HAP-1 (cell line): ENCODE results near the gene DHX29.

ENCODE experiments used
- DNase-seq, 2 experiments: peaks; one replicate each; pipeline ENCODE4 v3.0.0-alpha.2; 2016 to 2020; ENCODE audit warnings: low spot score in 2 of 2
- H3K27me3 ChIP-seq: fragments of 250-450 bp; sonication (Bioruptor Pico); 2 replicates; pipeline ENCODE4 v1.5.1; 2020; ENCODE audit warnings: low read depth, mild to moderate bottlenecking, moderate library complexity
- H3K36me3 ChIP-seq: fragments of 250-450 bp; sonication (Bioruptor Pico); replicated peaks from 2 replicates; pipeline ENCODE4 v1.5.1; 2020; ENCODE audit warnings: mild to moderate bottlenecking
- H3K4me1 ChIP-seq: fragments of 250-450 bp; sonication (Bioruptor Pico); 2 replicates; pipeline ENCODE4 v1.5.1; 2020; ENCODE audit warnings: mild to moderate bottlenecking
- H3K4me3 ChIP-seq: fragments of 250-450 bp; sonication (Bioruptor Pico); 2 replicates; pipeline ENCODE4 v1.5.1; 2020; ENCODE audit warnings: mild to moderate bottlenecking, moderate library complexity
- H3K9me3 ChIP-seq: fragments of 250-450 bp; sonication (Bioruptor Pico); 2 replicates; pipeline ENCODE4 v1.5.1; 2020; ENCODE audit warnings: mild to moderate bottlenecking, moderate library complexity
- in situ Hi-C: fragments of 300-500 bp; cut with MboI; formaldehyde crosslinking; loops from 3 replicates; pipeline ENCODE4 v1.14.3; 2020; ENCODE audit warnings: low sequenced_read_pairs, inconsistent platforms, mixed read lengths

Gene DHX29, protein sequence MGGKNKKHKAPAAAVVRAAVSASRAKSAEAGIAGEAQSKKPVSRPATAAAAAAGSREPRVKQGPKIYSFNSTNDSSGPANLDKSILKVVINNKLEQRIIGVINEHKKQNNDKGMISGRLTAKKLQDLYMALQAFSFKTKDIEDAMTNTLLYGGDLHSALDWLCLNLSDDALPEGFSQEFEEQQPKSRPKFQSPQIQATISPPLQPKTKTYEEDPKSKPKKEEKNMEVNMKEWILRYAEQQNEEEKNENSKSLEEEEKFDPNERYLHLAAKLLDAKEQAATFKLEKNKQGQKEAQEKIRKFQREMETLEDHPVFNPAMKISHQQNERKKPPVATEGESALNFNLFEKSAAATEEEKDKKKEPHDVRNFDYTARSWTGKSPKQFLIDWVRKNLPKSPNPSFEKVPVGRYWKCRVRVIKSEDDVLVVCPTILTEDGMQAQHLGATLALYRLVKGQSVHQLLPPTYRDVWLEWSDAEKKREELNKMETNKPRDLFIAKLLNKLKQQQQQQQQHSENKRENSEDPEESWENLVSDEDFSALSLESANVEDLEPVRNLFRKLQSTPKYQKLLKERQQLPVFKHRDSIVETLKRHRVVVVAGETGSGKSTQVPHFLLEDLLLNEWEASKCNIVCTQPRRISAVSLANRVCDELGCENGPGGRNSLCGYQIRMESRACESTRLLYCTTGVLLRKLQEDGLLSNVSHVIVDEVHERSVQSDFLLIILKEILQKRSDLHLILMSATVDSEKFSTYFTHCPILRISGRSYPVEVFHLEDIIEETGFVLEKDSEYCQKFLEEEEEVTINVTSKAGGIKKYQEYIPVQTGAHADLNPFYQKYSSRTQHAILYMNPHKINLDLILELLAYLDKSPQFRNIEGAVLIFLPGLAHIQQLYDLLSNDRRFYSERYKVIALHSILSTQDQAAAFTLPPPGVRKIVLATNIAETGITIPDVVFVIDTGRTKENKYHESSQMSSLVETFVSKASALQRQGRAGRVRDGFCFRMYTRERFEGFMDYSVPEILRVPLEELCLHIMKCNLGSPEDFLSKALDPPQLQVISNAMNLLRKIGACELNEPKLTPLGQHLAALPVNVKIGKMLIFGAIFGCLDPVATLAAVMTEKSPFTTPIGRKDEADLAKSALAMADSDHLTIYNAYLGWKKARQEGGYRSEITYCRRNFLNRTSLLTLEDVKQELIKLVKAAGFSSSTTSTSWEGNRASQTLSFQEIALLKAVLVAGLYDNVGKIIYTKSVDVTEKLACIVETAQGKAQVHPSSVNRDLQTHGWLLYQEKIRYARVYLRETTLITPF (N-terminal part only)

DNA sequence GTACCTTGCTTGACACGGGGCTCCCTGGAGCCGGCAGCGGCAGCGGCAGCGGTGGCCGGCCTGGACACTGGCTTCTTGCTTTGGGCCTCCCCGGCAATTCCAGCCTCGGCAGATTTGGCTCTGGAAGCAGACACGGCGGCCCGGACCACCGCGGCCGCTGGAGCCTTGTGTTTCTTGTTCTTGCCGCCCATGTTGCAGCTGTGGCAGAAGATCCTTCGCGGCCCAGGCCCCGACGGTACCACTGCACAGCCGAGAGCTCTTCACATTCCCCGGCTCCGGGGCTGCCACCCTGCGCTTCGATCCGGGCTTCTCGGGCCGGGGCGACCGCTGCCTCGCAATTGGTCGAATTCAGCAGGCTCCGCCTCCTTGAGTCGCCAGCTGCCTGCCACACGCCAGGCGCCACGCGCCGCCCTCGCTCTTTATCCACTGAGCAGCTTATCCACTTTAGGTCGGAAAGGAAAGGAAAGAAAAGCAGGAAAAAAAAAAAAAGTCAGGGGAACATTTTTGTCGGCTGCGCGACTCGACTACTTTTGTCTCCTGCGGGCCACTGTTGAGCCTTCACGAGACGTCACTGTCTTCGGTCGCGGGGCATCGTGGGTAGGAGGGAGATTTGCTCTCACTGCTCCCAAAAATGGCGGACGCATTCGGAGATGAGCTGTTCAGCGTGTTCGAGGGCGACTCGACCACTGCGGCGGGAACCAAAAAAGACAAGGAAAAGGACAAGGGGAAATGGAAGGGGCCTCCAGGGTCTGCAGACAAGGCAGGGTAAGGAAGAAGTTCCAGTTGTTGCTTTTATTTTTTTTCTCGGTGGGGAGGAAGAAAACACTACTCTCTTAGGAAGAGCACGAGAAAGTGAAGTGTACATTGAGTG, at the start of gene DHX29, which contains the start of gene MTREX:
Gene DHX29, minus strand, starts transcription at position 312 of the 871 bp plus-strand sequence. Its CDS starts 121 bp downstream, at position 191.
Gene MTREX, plus strand, starts transcription at position 607 of the 871 bp plus-strand sequence. Its CDS starts 25 bp downstream, at position 632.
- Histone ChIP-seq H3K4me1 (peaks cover 18% of the 10 kb centered on the region; the same call in 1 of the 2 replicates), H3K9me3 (no peaks in the 10 kb centered on the region), H3K36me3 (no peaks in the 10 kb centered on the region), H3K27me3 (no peaks in the 10 kb centered on the region), H3K4me3 (peak within 1 kb of the TSS; percentile 81)
- peak; percentile 86 to 93 for DNase-seq
- in situ Hi-C loops = no loop called here

- in situ Hi-C loops = no loop called here
- Histone ChIP-seq H3K4me1 (no peaks in the 10 kb centered on the region), H3K9me3 (no peaks in the 10 kb centered on the region), H3K4me3 (no peak overlapping the region), H3K36me3 (peaks cover 53% of the 10 kb centered on the region), H3K27me3 (no peaks in the 10 kb centered on the region)
- DNase-seq = no peak
These were observed 49.4 kb upstream of the DHX29 start for GRCh38 chr5:55356896-55357295.

GRCh38 chr5:55350754-55351153, 43.3 kb upstream of the DHX29 start:
- Histone ChIP-seq H3K36me3 (peaks cover 76% of the 10 kb centered on the region), H3K9me3 (no peaks in the 10 kb centered on the region), H3K4me1 (peaks cover 12% of the 10 kb centered on the region), H3K4me3 (no peak overlapping the region), H3K27me3 (no peaks in the 10 kb centered on the region)
- in situ Hi-C loops = no loop called here
- no peak for DNase-seq

DNA sequence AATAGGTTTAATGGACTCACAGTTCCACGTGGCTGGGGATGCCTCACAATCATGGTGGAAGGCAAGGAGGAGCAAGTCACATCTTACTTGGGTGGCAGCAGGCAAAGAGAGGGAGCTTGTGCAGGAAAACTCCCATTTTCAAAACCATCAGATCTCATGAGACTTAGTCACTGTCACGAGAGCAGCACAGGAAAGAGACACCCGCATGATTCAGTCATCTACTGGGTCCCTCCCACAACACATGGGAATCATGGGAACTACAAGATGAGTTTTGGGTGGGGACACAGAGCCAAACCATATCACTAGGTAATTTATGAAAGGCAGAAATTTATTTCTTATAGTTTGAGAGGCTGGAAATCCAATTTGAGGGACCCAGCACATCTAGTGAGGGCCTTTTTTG, 40.3 kb upstream of the DHX29 start:
- in situ Hi-C loops = no loop called here
- peaks cover 12% of the 10 kb centered on the region for H3K4me1 ChIP-seq
- peaks cover 62% of the 10 kb centered on the region for H3K36me3 ChIP-seq
- H3K4me3 ChIP-seq = no peak overlapping the region
- no peaks in the 10 kb centered on the region for H3K27me3 ChIP-seq
- H3K9me3 ChIP-seq = no peaks in the 10 kb centered on the region
- no peak for DNase-seq

DNA sequence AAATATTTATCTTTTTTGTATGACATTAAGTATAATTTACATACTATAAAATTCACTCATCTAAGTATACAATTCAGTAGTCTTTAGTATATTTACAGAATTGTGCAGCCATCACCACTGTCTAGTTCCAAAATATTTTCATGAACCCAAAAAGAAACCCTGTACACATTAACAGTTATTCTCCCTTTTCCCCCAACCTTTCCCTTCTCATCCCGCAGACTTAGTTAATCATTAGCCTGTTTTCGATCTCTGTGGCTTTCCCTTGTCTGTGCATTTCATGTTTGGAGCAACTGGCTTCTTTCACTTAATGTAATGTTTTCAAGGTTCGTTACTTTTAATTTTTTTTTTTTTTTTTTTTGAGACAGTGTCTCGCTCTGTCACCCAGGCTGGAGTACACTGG, 37.8 kb upstream of the DHX29 start:
- H3K4me1 ChIP-seq = peaks cover 12% of the 10 kb centered on the region
- peaks cover 68% of the 10 kb centered on the region for H3K36me3 ChIP-seq
- in situ Hi-C loops = no loop called here
- H3K4me3 ChIP-seq = no peak overlapping the region
- no peaks in the 10 kb centered on the region for H3K9me3 ChIP-seq
- no peaks in the 10 kb centered on the region for H3K27me3 ChIP-seq
- DNase-seq = no peak

DNA sequence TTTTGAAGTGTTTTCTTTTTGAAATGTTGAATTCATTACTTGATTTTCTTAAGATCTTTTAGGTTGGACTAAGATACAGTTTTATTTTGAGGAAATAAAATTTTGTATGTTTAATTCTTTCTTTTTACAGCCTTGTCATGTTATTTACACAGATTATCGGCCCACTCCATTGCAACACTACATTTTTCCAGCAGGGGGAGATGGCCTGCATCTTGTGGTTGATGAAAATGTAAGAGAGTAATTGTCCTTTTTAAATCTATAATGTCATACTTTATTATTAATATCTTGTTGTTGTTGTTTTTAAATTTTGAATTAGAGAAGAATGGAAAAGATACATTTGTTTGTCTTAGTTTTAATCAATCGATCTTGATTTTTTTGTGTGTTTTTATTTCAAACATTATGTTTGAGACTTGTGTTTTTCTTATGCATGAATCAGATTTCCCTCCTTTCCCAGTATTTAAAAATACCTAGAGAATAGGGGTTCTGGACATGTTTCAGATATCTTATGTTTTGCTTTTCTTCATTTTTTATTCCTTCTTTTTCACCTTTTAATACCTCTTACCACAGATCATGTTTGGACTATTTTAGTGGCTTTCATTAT, 37.0 kb upstream of the DHX29 start:
- H3K27me3 ChIP-seq = no peaks in the 10 kb centered on the region
- in situ Hi-C loops = no loop called here
- H3K4me1 ChIP-seq = peaks cover 12% of the 10 kb centered on the region
- no peak overlapping the region for H3K4me3 ChIP-seq
- H3K9me3 ChIP-seq = no peaks in the 10 kb centered on the region
- H3K36me3 ChIP-seq = peaks cover 59% of the 10 kb centered on the region
- peak; percentile 23 to 76 for DNase-seq

DNA sequence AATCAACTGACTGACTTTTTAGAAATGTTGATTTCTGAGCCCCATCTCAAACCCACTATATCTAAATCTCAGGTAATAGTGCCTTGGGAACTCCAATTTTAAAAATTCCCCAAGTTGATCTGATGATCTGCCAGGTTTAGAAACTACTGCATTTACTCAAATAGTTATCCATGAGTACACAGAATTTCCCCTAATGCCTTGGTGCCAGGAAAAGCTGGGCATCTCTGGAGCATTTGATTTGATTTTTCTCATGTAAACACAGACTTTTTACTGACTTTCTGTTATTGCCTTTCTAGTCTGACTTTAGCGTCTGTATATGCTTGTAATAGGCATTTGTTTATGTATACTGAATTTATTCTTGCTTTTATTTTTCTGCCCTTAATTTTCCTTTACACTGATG, 36.1 kb upstream of the DHX29 start:
- Histone ChIP-seq H3K36me3 (peaks cover 55% of the 10 kb centered on the region), H3K9me3 (no peaks in the 10 kb centered on the region), H3K27me3 (no peaks in the 10 kb centered on the region), H3K4me3 (no peak overlapping the region), H3K4me1 (peaks cover 10% of the 10 kb centered on the region)
- in situ Hi-C loops = no loop called here
- no peak for DNase-seq

GRCh38 chr5:55343107-55343506, 35.6 kb upstream of the DHX29 start:
- peaks cover 5% of the 10 kb centered on the region for H3K4me1 ChIP-seq
- no peaks in the 10 kb centered on the region for H3K27me3 ChIP-seq
- H3K9me3 ChIP-seq = no peaks in the 10 kb centered on the region
- in situ Hi-C loops = no loop called here
- peaks cover 52% of the 10 kb centered on the region for H3K36me3 ChIP-seq
- DNase-seq = no peak
- no peak overlapping the region for H3K4me3 ChIP-seq

GRCh38 chr5:55338810-55339243, 31.3 kb upstream of the DHX29 start:
- no peak for DNase-seq
- peaks cover 22% of the 10 kb centered on the region for H3K36me3 ChIP-seq
- no peak overlapping the region for H3K4me3 ChIP-seq
- H3K9me3 ChIP-seq = no peaks in the 10 kb centered on the region
- H3K27me3 ChIP-seq = no peaks in the 10 kb centered on the region
- in situ Hi-C loops = no loop called here
- no peaks in the 10 kb centered on the region for H3K4me1 ChIP-seq

GRCh38 chr5:55338092-55338613, 30.7 kb upstream of the DHX29 start:
- H3K4me1 ChIP-seq = no peaks in the 10 kb centered on the region
- no peaks in the 10 kb centered on the region for H3K9me3 ChIP-seq
- H3K27me3 ChIP-seq = no peaks in the 10 kb centered on the region
- no peak overlapping the region for H3K4me3 ChIP-seq
- peaks cover 27% of the 10 kb centered on the region for H3K36me3 ChIP-seq
- DNase-seq = no peak
- in situ Hi-C loops = no loop called here

GRCh38 chr5:55333811-55334210, 26.3 kb upstream of the DHX29 start:
- in situ Hi-C loops = no loop called here
- Histone ChIP-seq H3K9me3 (no peaks in the 10 kb centered on the region), H3K4me1 (no peaks in the 10 kb centered on the region), H3K27me3 (no peaks in the 10 kb centered on the region), H3K36me3 (peaks cover 41% of the 10 kb centered on the region), H3K4me3 (no peak overlapping the region)
- DNase-seq = no peak

DNA sequence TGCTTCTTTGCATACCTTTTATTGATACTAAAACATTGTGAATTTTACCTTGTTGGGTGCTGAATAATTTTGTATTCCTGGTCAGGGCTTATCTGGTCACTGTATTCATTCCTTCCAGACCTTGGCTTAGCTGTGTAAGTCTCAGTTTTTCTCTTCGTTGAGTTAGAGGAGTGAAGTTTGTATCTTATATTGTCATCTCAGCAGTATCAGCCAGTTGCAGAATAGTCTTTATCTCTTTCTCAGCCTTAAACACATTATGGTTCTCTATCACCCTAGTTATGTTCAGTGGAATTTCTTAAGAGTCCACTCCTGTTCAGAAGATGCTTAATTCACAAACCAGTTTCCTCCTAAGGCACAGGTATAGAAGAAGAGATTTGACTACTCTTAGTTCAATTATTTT, 25.5 kb upstream of the DHX29 start:
- H3K4me1 ChIP-seq = no peaks in the 10 kb centered on the region
- no peak overlapping the region for H3K4me3 ChIP-seq
- H3K27me3 ChIP-seq = no peaks in the 10 kb centered on the region
- in situ Hi-C loops = no loop called here
- H3K36me3 ChIP-seq = peaks cover 47% of the 10 kb centered on the region
- no peaks in the 10 kb centered on the region for H3K9me3 ChIP-seq
- DNase-seq = no peak
